DMS153 treated with DMSO at 0.1 percent for 48 hours (cell line): Measurements from ENCODE around the gene NOXA1.
"Not testable (repeated sequence)": the region's sequence is repeated elsewhere in the genome, so short reads cannot be mapped to it uniquely, and the experiment has no call there.

Experiments used
- DNase-seq: peaks from one replicate; lab custom pipeline; 2025; ENCODE audit not compliant: unreplicated experiment; lab: John Stamatoyannopoulos, UW

The NOXA1 gene

DNA sequence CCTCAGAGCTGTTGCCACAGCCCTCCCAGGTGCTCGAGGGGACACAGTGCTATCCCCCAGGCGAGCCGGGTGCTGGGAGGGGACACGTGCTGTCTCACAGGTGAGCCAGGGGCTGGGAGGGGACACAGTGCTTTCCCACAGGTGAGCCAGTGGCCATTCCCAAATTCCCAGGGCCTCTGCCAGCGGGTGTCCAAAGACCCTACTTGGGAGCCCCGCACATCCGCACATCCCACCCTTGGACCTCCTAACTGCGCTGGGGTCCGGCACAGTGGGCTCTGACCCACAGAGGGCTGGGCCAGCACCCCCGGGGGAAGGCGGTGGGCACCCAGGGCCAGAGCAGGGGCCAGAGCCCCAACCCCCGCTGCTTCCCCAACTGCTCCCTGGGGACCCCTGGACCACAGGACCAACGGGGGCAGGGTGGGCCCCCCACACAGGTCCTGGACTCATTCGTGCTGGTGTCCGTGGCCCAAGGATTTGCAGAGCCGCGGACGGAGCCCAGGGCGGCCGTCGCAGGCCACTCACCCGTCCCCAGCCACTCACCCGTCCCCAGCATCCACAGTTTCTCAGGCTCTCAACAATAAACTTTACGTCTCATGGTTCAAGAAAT lies 18.1 kb upstream of the NOXA1 start:
- DNase-seq, result no peak

DNA sequence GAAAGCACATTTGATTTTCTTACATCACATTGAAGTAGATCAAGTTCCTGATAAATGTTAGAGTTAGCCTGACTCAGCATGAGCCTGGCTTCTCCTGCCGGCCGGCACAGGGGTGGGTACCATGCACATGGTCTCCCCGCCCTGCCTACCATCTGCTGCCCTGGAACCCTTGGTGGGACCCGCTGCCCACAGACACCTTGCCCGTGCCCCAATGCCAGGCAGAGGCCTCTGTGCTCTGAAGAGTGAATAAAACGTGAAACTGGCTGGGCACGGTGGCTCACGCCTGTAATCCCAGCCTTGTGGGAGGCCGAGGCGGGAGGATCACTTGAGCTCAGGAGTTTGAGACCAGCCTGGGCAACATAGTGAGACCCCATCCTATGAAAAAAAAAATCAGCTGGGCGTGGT lies 17.5 kb upstream of the NOXA1 start:
- DNase-seq, result no peak

DNA sequence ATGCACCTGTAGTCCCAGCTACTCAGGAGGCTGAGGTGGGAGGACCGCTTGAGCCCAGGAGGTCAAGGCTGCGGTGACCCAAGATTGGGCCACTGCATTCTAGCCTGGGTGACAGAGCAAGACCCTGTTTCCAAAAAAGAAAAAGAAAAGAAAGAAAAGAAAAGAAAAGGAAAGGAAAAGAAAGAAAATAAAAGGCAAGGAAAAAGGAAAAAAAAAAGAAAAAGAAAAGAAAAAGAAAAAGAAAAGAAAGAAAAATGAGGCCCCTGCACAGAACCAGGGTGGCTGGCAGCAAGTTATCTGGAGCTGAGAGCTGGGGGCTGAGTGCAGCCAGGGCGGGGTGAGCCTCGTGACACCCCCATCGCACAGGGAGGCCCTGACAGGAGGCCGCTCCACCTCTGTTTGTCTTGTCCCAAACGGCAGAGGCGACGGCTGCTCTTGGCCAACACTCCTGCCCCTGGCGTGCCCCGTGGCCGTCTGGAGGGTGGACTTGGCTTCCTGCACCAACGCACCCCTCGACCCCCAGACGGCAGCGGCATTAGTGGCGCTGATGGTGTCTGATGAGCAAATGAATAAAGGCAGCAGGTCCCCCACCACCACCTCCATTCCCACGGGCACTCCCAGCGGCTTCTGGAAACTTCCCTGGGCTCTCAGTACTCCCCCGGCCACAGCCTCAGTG lies 17.0 kb upstream of the NOXA1 start:
- DNase-seq, result no peak

DNA sequence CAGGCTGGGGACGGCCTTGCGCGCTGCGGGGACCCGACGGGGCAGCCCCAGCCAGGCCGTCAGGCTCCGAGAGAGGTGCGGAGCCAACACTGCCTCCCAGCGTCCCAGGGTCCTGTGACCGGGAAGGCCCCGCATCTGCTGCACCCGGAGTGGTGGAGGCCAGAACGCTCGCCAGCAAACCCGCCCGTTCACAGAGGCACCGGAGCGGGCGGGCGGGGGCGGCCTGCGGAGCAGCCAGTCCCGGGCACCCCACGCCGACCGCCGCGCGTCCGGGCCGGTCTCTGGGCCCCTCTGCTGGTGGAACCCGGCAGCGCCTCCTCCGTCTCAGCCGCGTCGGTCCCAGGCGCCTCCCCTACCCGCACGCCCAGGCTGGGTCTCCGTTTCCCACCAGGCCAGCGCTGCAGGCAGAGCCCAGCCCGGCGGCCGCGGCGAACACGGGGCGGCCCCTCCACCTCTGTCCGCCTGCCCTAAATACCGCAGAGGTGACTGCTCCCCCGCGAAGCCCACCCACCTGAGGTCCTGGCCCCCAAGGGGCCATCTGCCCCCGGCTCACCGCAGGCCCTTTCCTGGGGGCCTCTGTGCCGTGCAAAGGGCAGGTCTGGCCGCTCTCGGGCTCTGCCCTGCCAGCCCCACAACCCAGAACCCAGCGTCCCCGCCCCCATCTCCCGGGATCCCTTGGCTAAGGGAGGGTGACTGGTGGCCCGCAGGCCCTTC lies 16.2 kb upstream of the NOXA1 start:
- DNase-seq, result peak; percentile 30

DNA sequence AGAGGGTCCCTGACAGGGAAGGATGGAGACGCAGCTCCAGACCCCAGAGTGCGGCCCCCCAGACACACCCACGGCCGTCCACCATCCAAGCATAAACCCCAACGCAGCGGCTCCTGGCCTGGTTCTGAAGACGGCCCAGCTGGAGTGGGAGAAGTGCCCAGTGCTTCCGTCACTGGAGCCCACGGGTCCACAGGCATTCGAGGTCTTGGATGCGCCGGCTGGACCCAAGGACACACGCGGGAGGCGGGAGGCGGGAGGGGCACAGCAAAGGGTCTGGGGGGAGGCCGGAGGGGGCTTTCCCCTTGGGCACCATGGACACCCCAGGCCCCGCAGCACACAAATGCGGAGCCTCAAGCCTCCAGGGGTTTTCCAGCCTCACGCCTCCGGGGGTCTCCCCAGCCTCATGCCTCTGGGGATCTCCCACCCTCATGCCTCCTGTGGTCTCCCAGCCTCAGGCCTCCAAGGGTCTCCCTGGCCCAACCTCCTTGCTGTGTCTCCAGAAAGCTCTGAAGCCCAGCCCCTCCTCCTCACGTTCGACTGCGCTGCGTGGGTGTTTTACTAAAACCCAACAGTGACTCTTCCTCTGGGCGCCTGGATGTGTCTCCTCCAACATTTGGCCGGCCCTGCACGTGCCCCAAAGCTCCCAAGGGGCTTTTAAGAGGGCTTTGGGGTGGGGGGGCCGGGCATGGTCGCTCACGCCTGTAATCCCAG lies 15.4 kb upstream of the NOXA1 start:
- no peak for DNase-seq

DNA sequence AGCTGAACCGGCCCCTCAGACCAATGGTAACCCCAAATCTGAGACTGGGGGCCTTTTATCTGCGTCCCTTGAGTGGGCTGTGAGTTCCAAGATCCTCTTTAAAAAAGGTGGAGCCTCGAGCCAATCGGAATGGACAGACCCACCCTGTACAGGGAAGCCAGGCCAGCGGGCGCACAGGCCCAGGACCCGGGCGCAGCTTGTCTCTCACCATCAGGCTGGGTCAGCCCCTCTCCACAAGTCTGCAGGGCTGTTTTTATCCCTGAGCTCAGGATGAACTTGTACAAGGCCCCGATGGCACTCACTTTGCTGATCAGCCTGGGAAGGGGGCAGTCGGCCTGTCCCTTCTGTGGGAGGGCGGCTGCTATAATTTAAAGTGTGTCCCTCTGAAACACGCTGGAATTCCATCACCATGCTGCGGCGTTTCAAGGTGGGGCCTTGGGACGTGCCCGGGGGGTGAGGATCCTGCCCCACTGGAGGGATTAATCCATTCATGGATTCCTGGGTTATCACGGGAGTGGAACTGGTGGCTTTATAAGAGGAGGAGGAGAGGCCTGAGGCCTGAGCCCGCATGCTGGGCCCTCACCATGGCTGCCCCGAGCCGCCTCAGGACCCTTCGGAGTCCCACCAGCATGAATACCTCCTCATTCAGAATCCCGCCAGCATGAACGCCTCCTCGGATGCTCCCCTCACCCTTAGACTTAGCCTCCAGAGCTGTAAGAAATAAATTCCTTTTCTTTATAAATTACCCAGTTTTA lies 14.4 kb upstream of the NOXA1 start:
- DNase-seq, result no peak

DNA sequence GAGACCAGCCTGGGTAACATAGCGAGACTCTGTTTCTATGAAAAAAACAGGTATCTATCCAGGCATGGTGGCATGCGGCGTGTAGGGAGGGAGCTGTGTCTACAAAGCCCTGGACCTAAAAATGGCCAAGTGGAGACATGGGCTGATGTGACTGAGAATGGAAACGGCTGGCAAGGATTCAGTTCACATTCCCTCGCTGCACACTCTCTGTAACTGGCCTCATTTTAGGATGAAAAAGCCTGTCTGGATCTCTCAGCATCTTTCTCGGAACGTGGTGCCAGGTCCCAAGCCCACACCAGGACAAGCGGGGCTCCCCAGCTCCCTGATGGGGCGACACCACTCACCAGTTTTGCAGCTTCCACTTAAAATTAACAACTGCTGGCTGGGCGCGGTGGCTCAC lies 13.7 kb upstream of the NOXA1 start:
- DNase-seq, result no peak

DNA sequence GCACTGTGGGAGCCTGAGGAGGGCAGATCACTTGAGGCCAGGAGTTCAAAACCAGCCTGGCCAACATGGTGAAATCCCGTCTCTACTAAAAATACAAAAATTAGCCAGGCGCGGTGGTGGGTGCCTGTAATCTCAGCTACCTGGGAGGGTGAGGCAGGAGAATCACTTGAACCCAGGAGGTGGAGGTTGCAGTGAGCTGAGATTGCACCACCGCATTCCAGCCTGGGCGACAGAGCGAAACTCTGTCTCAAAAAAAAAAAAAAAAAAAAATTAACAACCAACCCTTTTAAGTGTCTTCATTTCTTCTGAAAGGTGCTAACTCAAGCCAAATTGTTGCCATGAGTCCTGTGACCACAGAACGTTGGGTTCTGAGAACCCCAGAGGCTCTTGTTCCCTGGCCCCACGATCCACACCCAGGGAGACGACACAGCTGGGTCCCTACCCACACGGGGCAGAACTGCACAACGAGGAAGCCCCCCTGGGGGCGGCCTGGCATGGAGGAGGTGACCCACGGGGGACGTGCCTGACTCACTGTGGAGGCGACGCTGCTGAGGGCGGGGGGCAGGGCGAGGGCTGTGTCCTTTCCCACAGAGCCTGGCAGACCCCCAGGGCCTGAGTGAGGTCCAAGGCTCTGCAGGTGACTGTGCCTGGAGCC lies 12.8 kb upstream of the NOXA1 start:
- not testable (repeated sequence) for DNase-seq

DNA sequence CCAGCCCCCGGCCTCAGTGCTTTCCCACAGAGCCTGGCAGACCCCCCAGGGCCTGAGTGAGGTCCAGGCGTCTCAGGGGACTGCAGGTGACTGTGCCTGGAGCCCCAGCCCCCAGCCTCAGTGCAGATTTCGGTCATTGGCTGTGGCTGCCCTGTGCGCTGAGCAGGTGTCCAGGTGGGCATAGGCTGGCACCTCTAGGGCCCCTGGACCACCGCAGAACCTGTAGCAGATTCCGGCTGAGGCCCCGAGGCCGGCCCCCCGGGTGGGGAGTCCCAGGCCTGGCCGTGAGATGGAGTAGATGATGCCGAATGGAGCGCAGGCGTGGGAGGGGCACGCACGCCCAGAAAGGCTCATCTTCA lies 12.3 kb upstream of the NOXA1 start:
- no peak for DNase-seq

DNA sequence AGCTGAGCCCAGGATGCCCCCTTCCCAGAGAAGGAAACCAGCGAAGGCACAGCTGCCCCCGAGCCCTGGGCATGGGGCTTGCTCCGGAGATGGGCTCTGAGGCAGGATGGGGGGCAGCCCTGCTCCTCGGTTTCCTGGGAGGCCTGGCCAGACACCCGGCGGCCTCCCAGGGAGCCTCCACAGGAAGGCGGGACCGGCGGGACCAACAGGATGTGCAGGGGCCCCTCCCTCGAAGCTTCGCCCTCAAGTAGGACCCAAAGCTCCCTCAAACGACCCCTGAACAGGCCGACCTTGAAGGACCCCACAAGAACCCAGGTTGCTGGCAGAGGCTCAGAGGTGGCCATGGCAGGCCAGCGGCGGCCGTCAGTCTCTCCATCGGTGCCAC lies 11.9 kb upstream of the NOXA1 start:
- no peak for DNase-seq

DNA sequence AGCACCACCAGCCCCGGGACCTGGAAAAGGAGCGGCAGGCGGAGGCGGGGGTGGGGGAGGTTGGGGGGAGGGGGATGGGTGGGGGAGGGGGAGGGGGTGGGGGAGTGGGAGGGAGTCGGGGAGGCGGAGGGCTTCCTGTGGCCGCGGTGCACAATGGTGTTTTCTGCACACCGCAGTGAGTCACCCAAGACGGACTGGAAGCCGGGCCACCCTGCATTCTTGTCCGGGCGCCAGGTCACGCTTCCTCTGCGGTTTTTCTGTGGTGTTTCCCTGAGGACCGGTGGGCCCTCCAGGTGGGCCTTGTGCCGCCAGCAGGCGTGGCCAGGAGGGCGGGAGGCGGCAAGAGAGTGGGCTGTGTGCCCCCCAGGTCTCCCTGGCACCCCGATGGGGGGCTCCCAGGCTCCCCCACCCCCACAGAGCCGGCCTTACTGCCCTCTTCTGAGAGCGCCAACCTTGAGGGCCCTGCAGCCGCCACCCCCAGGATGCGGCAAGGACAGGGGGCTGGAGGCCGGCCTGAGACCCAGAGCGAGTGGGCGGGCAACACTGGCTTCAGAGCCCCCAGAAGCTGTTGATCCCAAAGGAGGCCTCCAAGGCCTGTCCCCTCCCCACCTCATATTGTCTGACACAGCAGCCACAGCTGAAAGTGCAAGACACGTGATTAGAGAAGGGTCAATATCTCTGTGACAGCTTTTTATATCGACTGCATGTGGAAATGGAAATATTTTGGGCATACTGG lies 11.4 kb upstream of the NOXA1 start:
- DNase-seq, result no peak

DNA sequence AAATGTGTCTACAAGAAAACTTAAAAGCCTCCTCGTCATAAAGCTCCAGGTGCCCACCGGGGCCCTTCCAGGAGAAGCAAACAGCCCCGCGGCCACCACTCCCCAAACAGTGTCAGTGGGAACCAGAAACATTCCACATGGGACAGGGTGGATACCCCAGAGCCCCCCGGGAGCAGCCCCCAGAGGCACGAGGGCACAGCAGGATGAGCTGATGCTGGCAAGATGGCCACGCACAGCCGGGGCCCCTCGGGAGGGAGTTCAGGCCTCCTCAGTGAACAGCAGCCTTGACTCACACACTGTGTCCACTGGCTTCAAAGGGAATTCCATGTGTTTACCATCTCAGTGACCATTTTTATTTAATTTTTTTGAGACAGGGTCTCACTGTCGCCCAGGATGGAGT lies 10.8 kb upstream of the NOXA1 start:
- no peak for DNase-seq

DNA sequence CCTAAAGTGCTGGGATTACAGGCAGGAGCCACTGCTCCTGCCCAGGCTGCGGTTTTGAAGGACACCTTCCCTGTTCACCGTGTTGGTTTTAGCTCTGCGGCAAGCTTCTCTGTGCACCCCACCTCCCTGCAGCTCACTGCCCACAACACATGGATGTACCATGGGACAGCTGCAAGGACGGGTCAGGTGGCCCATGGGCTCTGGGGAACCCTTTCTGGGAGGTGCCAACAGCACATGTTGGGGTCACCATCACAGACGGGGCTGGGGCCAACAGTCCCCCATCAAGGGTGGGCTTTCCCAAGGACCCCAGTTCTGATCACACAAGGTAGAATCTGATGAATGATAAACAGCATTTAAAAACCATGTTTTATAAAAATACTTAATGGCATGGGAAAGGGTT lies 7.7 kb upstream of the NOXA1 start:
- no peak for DNase-seq

DNA sequence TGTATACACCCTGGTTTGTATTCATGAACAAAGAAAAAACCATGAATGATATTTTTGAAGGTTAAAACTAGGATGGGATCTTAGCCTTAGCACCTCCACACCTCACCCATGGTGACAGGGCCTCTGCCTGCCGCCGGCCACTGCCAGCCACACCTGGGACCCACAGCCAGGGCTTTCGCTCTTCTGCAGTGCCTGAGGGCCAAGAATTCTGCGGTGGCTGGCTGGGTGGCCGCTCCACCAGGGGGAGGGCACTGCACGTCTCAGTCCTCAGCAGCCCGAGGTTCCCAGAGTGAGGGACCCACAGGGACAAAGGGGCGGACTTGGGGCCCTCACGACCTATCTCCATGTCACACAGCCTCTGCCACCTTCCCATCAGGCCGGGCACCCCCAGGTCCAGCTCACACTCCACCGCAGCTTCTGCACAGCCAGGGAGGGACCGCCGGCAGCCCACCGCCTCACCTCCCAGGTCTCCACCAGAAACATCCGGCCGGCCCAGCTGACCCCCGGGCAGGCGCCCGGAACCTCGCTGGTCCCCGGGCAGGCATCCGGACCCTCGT lies 7.1 kb upstream of the NOXA1 start:
- no peak for DNase-seq

DNA sequence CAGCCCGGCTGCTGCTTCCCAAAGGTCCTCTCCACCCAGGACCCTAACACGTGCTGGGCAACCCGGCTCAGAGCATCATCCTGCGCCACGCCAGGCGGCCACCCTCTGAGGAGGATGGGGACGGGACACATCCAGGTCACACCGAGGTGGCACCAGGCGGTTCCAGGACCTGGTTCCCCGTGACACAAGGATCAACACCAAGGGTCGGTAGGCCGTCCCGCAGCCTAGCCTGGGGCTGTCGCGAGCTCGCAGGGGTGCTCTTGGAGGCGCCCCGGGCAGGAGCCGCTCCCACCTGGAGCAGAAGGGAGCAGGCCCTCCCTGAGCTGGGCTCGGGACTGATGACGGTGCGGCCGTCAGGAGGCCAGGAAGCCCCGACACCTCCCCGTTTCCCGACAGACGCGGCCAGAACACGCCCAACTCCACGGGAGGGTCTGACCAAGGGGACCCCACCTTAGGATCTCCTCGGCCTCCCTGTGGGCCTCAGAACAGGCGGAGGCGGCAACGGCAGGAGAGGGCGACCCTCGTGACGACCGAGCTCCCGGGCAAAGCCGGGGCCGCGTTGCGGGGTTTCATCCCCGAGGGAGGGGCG lies 6.5 kb upstream of the NOXA1 start:
- no peak for DNase-seq

DNA sequence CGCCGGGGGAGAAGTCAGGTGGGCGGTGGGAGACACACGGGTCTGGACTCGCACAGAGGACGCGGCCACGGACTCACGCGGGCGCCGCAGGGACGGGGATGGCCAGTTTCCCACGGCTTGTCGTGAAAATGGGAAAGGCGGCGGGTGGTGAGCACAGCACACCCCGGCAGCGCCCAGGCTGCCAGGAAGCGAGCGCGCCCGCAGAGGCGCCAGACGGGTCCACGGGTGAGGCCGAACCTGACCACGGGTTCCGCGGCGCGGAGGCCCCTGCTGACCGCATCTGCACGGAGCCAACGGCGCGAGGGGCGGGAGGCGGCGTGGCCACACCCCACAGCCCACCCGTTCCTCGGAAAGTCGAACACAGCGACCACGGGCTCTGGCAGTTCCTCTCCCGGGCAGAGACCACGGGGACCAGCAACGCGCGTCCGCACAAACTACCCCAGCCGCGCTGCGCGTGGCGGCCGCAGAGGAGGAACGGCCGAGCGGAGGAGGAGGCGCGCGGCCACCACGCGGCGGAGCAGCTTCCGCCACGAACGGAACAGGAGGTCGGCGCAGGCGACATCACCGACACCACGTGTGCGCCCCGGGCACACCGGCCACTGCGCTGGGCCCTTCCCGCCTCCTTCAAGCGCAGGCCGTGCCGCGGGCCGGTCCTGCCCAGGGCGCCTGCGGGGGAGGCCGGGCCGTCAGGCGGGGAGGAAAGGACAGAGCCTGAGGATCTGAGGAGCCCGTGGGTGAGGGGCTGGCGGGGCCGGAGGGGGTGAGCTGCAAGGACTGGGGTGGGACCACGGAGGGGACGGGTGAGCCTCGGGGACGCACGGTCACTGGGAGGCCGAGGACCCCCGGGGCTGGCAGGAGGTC lies 5.8 kb upstream of the NOXA1 start:
- no peak for DNase-seq

DNA sequence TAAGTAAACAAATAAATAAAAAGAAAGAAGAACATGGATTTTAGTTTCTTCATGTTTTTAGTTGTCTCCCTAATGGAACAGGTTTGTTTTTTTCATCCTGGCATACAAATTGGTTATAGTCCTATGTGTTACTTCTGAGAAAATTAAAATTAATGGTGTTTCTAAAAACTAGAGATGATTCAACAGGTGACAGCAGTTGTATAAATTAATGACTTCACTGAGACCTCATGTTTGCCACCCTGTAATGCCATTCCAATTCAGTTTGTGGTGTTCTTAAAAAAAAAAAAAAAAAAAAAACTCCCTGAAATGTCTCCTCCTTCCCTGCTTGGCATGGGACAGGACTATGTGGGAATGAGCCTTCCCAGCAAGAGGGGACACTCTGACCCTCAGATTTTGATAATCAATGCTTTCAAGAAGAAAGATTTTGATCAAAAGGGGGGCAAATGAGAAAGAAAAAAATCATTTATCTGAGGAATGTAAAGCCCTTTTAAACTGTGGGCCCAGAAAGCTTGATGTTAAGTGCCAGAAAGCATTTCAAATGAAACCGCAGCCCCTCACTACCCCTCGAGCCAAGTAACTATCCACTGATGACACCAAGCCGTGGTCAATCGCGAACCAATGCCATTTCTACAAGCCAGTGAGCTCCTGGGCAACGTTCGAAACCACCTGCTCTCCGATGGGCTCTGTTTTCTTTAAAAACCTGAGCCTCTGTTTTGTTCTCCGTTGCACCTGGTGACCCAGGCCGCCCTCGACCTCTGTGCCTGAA lies 1.2 kb upstream of the NOXA1 start:
- DNase-seq, result no peak
